ENCODE data around the gene SPATS1.

SPATS1 gene

GRCh38 chr6:44366781-44367180, 24.3 kb downstream of the SPATS1 start:
- Histone ChIP-seq H3K27ac (no peak overlapping the region), H3K36me3 (ENCODE audit: control insufficient read depth, insufficient read depth, low read length) (no peaks in the 10 kb centered on the region), H2AFZ (no peak overlapping the region), H3K27me3 (ENCODE audit: control insufficient read depth, insufficient read depth, low read length) (no peaks in the 10 kb centered on the region), H3K79me2 (no peaks in the 10 kb centered on the region), H3K4me1 (no peaks in the 10 kb centered on the region), H3K9ac (no peak overlapping the region), H3K4me3 (ENCODE audit: low read depth, low read length) (no peak overlapping the region), H3K9me3 (ENCODE audit: control insufficient read depth, low read length) (no peaks in the 10 kb centered on the region), H3K4me2 (ENCODE audit: low read length) (no peak overlapping the region)
- TF ChIP-seq CTCF (IDR thresholded peaks at IDR 0.05): no peak

- H3K27me3 ChIP-seq (ENCODE audit: control insufficient read depth, insufficient read depth, low read length): no peaks in the 10 kb centered on the region
- H2AFZ ChIP-seq: no peak overlapping the region
- H3K9me3 ChIP-seq (ENCODE audit: control insufficient read depth, low read length): no peaks in the 10 kb centered on the region
- no peak overlapping the region for H3K4me2 ChIP-seq (ENCODE audit: low read length)
- TF ChIP-seq CTCF (IDR thresholded peaks at IDR 0.05): no peak
- H3K27ac ChIP-seq: no peak overlapping the region
- no peaks in the 10 kb centered on the region for H3K79me2 ChIP-seq
- H3K9ac ChIP-seq: no peak overlapping the region
- no peaks in the 10 kb centered on the region for H3K36me3 ChIP-seq (ENCODE audit: control insufficient read depth, insufficient read depth, low read length)
- H3K4me1 ChIP-seq: no peaks in the 10 kb centered on the region
- no peak overlapping the region for H3K4me3 ChIP-seq (ENCODE audit: low read depth, low read length)
Measured at GRCh38 chr6:44367681-44368080, 25.2 kb downstream of the SPATS1 start.

GRCh38 chr6:44373051-44373450, 30.6 kb downstream of the SPATS1 start:
- Histone ChIP-seq H3K27ac (no peak overlapping the region), H3K9ac (no peak overlapping the region)

GRCh38 chr6:44373787-44374186, 31.3 kb downstream of the SPATS1 start:
- Histone ChIP-seq H3K4me1 (no peaks in the 10 kb centered on the region), H3K79me2 (no peaks in the 10 kb centered on the region), H2AFZ (no peak overlapping the region), H3K4me3 (ENCODE audit: low read depth, low read length) (no peak overlapping the region), H3K4me2 (ENCODE audit: low read length) (no peak overlapping the region), H3K27ac (no peak overlapping the region), H3K36me3 (ENCODE audit: control insufficient read depth, insufficient read depth, low read length) (no peaks in the 10 kb centered on the region), H3K9me3 (ENCODE audit: control insufficient read depth, low read length) (no peaks in the 10 kb centered on the region), H3K27me3 (ENCODE audit: control insufficient read depth, insufficient read depth, low read length) (no peaks in the 10 kb centered on the region), H3K9ac (no peak overlapping the region)
- no peak for TF ChIP-seq CTCF (IDR thresholded peaks at IDR 0.05)

More at GRCh38 chr6:44373051-44373450, 30.6 kb downstream of the SPATS1 start:
- Histone ChIP-seq H3K36me3 (ENCODE audit: control insufficient read depth, insufficient read depth, low read length) (no peaks in the 10 kb centered on the region), H3K9me3 (ENCODE audit: control insufficient read depth, low read length) (no peaks in the 10 kb centered on the region), H3K4me1 (no peaks in the 10 kb centered on the region), H3K4me3 (ENCODE audit: low read depth, low read length) (no peak overlapping the region), H2AFZ (no peak overlapping the region), H3K27me3 (ENCODE audit: control insufficient read depth, insufficient read depth, low read length) (no peaks in the 10 kb centered on the region), H3K4me2 (ENCODE audit: low read length) (no peak overlapping the region), H3K79me2 (no peaks in the 10 kb centered on the region)
- TF ChIP-seq CTCF (IDR thresholded peaks at IDR 0.05): no peak

- TF ChIP-seq CTCF (IDR thresholded peaks at IDR 0.05): no peak
- no peak overlapping the region for H2AFZ ChIP-seq
- no peaks in the 10 kb centered on the region for H3K27me3 ChIP-seq (ENCODE audit: control insufficient read depth, insufficient read depth, low read length)
- H3K4me1 ChIP-seq: no peaks in the 10 kb centered on the region
- no peak overlapping the region for H3K4me2 ChIP-seq (ENCODE audit: low read length)
- H3K79me2 ChIP-seq: no peaks in the 10 kb centered on the region
- no peaks in the 10 kb centered on the region for H3K9me3 ChIP-seq (ENCODE audit: control insufficient read depth, low read length)
- H3K9ac ChIP-seq: no peak overlapping the region
- no peak overlapping the region for H3K4me3 ChIP-seq (ENCODE audit: low read depth, low read length)
- H3K27ac ChIP-seq: no peak overlapping the region
- H3K36me3 ChIP-seq (ENCODE audit: control insufficient read depth, insufficient read depth, low read length): no peaks in the 10 kb centered on the region
Measured at GRCh38 chr6:44375071-44375470, 32.6 kb downstream of the SPATS1 start.

Measured in parathyroid adenoma (tissue), 2 donors.